OCI-LY1 (cell line): ENCODE results near the gene EPHA4.

Experiments used
- CTCF ChIP-seq: fragments of 200-600 bp; sonication (generic), shearing (Covaris generic); IDR thresholded peaks from 2 replicates; pipeline ENCODE4 v1.5.1; 2017; ENCODE audit warnings: mild to moderate bottlenecking, antibody characterized with exemption, low read length, moderate library complexity, mixed read lengths
- EZH2 ChIP-seq: fragments of 200-600 bp; sonication (generic), shearing (Covaris generic); IDR thresholded peaks from 2 replicates; pipeline ENCODE4 v1.8.0; 2017; ENCODE audit warnings: borderline replicate concordance, mixed run types, mild to moderate bottlenecking, antibody characterized with exemption, low read length, moderate library complexity, mixed read lengths

- TF ChIP-seq CTCF: no peak
- TF ChIP-seq EZH2: no peak
Measured at GRCh38 chr2:221428896-221429295, 143.2 kb downstream of the EPHA4 start.
